Measurements from ENCODE around the gene VIPR2. TPM values are rescaled to one million over a fixed set of nuclear protein-coding genes. Genes with fewer than 3 reads are reported as not detected.

Gene VIPR2
- total and polyA plus RNA-seq, 2 of the 13 experiments (the other 11 are each of a cell fraction or from before 2014, with no cell fraction given) = not detected

DNA sequence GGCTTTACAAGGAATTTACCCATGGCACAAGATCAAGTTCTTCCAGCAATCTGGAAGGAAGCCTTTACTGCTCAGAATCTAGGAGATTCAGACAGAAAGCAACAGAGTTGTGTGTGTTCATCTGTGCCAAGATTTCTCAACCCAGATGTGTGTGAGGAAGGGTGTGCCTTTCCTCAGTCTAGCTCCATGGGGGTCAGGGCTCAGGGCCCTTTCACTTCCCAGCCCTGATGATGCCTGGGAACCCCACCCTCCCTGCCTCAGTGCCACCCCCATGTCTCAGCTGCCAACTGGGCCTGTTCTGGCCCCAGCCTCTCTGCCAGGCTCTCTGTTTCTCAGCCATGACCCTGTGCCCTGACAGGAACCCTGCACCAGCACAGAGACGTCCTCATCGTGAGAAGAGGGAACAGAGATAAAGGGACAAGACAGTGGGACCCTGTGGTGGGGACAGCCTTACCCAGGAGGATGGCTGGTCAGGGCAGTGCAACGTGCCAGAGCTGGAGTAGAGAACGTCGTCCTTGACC lies 102.0 kb downstream of the VIPR2 start:
- no peak for DNase-seq (ENCODE audit: low spot score)
- WGBS (ENCODE audit: low lambda C conversion rate) = 0% methylated on average over 5 of the region's 5 CpGs
- H3K4me3 ChIP-seq (replicated peaks in 1 of 3; ENCODE audit: insufficient read depth in 1 of 3, low read depth in 2 of 3, low read length in 3 of 3) = no peak overlapping the region
- H3K4me2 ChIP-seq (ENCODE audit: low read depth, low read length) = no peak overlapping the region
- ChIA-PET CTCF (ENCODE audit: low intra/inter-chr PET ratio, low total read pairs) (no interaction called here), POLR2A (no interaction called here)
- H3K79me2 ChIP-seq (ENCODE audit: insufficient read depth, low read length) = no peaks in the 10 kb centered on the region
- H4K20me1 ChIP-seq (ENCODE audit: insufficient read depth, low read length) = no peaks in the 10 kb centered on the region
- ATAC-seq = no peak
- H3K9ac ChIP-seq (ENCODE audit: insufficient read depth, low read depth, low read length) = no peak overlapping the region
- H2AFZ ChIP-seq (ENCODE audit: low read length) = no peak overlapping the region
- H3K27ac ChIP-seq (ENCODE audit: extremely low read length, insufficient read depth, low read length) = no peak overlapping the region
- peaks cover 8 to 48% of the 10 kb centered on the region in 2 experiments for H3K27me3 ChIP-seq (ENCODE audit: control insufficient read depth in 1 of 2, insufficient read depth in 2 of 2, low read length in 2 of 2)
- no peak for TF ChIP-seq FOXM1 (CRISPR knock-in tag; IDR thresholded peaks at IDR 0.05)
- no peak for TF ChIP-seq PPARG (CRISPR knock-in tag; conservative IDR thresholded peaks at IDR 0.05)
- no peak for TF ChIP-seq CSRNP1 (CRISPR knock-in tag; IDR thresholded peaks at IDR 0.05)
- TF ChIP-seq, protein P1, sequence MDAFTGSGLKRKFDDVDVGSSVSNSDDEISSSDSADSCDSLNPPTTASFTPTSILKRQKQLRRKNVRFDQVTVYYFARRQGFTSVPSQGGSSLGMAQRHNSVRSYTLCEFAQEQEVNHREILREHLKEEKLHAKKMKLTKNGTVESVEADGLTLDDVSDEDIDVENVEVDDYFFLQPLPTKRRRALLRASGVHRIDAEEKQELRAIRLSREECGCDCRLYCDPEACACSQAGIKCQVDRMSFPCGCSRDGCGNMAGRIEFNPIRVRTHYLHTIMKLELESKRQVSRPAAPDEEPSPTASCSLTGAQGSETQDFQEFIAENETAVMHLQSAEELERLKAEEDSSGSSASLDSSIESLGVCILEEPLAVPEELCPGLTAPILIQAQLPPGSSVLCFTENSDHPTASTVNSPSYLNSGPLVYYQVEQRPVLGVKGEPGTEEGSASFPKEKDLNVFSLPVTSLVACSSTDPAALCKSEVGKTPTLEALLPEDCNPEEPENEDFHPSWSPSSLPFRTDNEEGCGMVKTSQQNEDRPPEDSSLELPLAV (CRISPR knock-in tag; conservative IDR thresholded peaks at IDR 0.05; ENCODE audit: low read depth) = no peak
- TF ChIP-seq FLYWCH1 (CRISPR knock-in tag; IDR thresholded peaks at IDR 0.05) = no peak
- TF ChIP-seq, protein P2, sequence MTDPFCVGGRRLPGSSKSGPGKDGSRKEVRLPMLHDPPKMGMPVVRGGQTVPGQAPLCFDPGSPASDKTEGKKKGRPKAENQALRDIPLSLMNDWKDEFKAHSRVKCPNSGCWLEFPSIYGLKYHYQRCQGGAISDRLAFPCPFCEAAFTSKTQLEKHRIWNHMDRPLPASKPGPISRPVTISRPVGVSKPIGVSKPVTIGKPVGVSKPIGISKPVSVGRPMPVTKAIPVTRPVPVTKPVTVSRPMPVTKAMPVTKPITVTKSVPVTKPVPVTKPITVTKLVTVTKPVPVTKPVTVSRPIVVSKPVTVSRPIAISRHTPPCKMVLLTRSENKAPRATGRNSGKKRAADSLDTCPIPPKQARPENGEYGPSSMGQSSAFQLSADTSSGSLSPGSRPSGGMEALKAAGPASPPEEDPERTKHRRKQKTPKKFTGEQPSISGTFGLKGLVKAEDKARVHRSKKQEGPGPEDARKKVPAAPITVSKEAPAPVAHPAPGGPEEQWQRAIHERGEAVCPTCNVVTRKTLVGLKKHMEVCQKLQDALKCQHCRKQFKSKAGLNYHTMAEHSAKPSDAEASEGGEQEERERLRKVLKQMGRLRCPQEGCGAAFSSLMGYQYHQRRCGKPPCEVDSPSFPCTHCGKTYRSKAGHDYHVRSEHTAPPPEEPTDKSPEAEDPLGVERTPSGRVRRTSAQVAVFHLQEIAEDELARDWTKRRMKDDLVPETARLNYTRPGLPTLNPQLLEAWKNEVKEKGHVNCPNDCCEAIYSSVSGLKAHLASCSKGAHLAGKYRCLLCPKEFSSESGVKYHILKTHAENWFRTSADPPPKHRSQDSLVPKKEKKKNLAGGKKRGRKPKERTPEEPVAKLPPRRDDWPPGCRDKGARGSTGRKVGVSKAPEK (CRISPR knock-in tag; IDR thresholded peaks at IDR 0.05; ENCODE audit: borderline replicate concordance) = no peak
- TF ChIP-seq ZNF136 (CRISPR knock-in tag; IDR thresholded peaks at IDR 0.05; ENCODE audit: low read depth) = no peak
- no peak for TF ChIP-seq NR2F2 (IDR thresholded peaks at IDR 0.05; ENCODE audit: borderline replicate concordance, low read depth)
- no peak for TF ChIP-seq KLF13 (CRISPR knock-in tag; IDR thresholded peaks at IDR 0.05)
- no peak for TF ChIP-seq HNF1A (IDR thresholded peaks at IDR 0.05; ENCODE audit: low read depth)
- TF ChIP-seq HNF1A (CRISPR knock-in tag; IDR thresholded peaks at IDR 0.05; ENCODE audit: borderline replicate concordance) = no peak
- no peaks in the 10 kb centered on the region for H3K36me3 ChIP-seq (replicated peaks in 1 of 2; ENCODE audit: control insufficient read depth in 1 of 2, insufficient read depth in 2 of 2, low read length in 2 of 2)
- in situ Hi-C loops (cut with HindIII; ENCODE audit: extremely low pct_ligation_motif_present, low pct_unique_long_range_greater_than_20kb) (no loop called here), intact Hi-C loops (cut with micrococcal nuclease; ENCODE audit: unreplicated experiment) (no loop called here)
- H3K9me3 ChIP-seq (ENCODE audit: low read length) = no peaks in the 10 kb centered on the region
- H3K4me1 ChIP-seq (ENCODE audit: insufficient read depth, low read length) = no peaks in the 10 kb centered on the region
- FAIRE-seq = no peak
- no TSS peak for BruUV-seq (replicated peaks)
